B cell (primary cell): ENCODE results near the gene PDE10A.

Experiments
- CTCF ChIP-seq: fragments of 200-600 bp; IDR thresholded peaks from one replicate; pipeline ENCODE4 v1.8.0; 2022; ENCODE audit warnings: antibody characterized with exemption, mild to moderate bottlenecking
- EZH2 ChIP-seq: IDR thresholded peaks from 2 replicates; pipeline ENCODE4 v1.6.1; 2012; ENCODE audit warnings: borderline replicate concordance, low read depth, mild to moderate bottlenecking, moderate library complexity, low read length; ENCODE audit not compliant: insufficient read depth, poor library complexity, severe bottlenecking

GRCh38 chr6:165519316-165519715, 143.7 kb downstream of the PDE10A start:
- no peak for TF ChIP-seq CTCF
- TF ChIP-seq EZH2, result no peak
